Neural cell (in vitro differentiated cells): ENCODE results near the gene NXNL2. TPM values are rescaled to one million over a fixed set of nuclear protein-coding genes. Genes with fewer than 3 reads are reported as not detected.

Source experiments
- H2AFZ ChIP-seq: fragments of 200-600, 300-800 bp; sonication (generic), shearing (Covaris generic); 2 replicates; pipeline ENCODE4 v1.6.0; 2014; ENCODE audit warnings: low read depth, mild to moderate bottlenecking, antibody characterized with exemption, low read length, moderate library complexity
- H3F3A ChIP-seq: fragments of 200-600 bp; shearing (Covaris generic); 2 replicates; pipeline ENCODE4 v1.6.1; 2016; ENCODE audit warnings: mild to moderate bottlenecking, moderate library complexity, mixed read lengths, antibody characterized with exemption, low read length; ENCODE audit not compliant: insufficient read depth, poor library complexity, severe bottlenecking
- H3K27ac ChIP-seq: fragments of 200-600, 300-800 bp; sonication (generic), shearing (Covaris generic); 2 replicates; pipeline ENCODE4 v1.5.1; 2014; ENCODE audit warnings: mild to moderate bottlenecking, low read length, moderate library complexity
- H3K27me3 ChIP-seq: fragments of 300-800, 200-600 bp; sonication (generic), shearing (Covaris generic); 2 replicates; pipeline ENCODE4 v1.6.0; 2014; ENCODE audit warnings: mild to moderate bottlenecking, low read depth, low read length, moderate library complexity; ENCODE audit not compliant: insufficient read depth
- H3K36me3 ChIP-seq: fragments of 300-800, 200-600 bp; sonication (generic), shearing (Covaris generic); 2 replicates; pipeline ENCODE4 v1.5.1; 2014; ENCODE audit warnings: mild to moderate bottlenecking, antibody characterized with exemption, low read length, moderate library complexity; ENCODE audit not compliant: insufficient read depth
- H3K4me2 ChIP-seq: fragments of 300-800, 200-600 bp; sonication (generic), shearing (Covaris generic); 2 replicates; pipeline ENCODE4 v1.6.0; 2014; ENCODE audit warnings: mild to moderate bottlenecking, low read length
- H3K4me3 ChIP-seq: fragments of 300-800, 200-600 bp; sonication (generic), shearing (Covaris generic); 2 replicates; pipeline ENCODE4 v1.5.1; 2014; ENCODE audit warnings: mild to moderate bottlenecking, low read length, moderate library complexity
- H3K79me2 ChIP-seq: fragments of 200-600 bp; shearing (Covaris generic); replicated peaks from 2 replicates; pipeline ENCODE4 v1.6.0; 2014; ENCODE audit warnings: mild to moderate bottlenecking, low read length, moderate library complexity; ENCODE audit not compliant: insufficient read depth
- H3K9ac ChIP-seq: fragments of 300-800, 200-600 bp; sonication (generic), shearing (Covaris generic); 2 replicates; pipeline ENCODE4 v1.6.1; 2016; ENCODE audit warnings: mild to moderate bottlenecking, low read length, mixed read lengths
- H3K9me2 ChIP-seq: fragments of 200-600 bp; shearing (Covaris generic); 2 replicates; pipeline ENCODE4 v1.6.1; 2016; ENCODE audit warnings: mild to moderate bottlenecking, low read length, mixed read lengths; ENCODE audit not compliant: insufficient read depth
- H3K9me3 ChIP-seq: fragments of 200-600, 300-800 bp; sonication (generic), shearing (Covaris generic); 2 replicates; pipeline ENCODE4 v1.6.1; 2016; ENCODE audit warnings: mild to moderate bottlenecking, mixed run types, low read length, moderate library complexity, mixed read lengths
- H4K20me1 ChIP-seq: fragments of 200-600 bp; shearing (Covaris generic); 2 replicates; pipeline ENCODE4 v1.6.1; 2016; ENCODE audit warnings: mild to moderate bottlenecking, mixed run types; ENCODE audit not compliant: insufficient read depth
- EP300 ChIP-seq: fragments of 450-650 bp; conservative IDR thresholded peaks from 2 replicates; pipeline ENCODE4 v1.6.1; 2014; ENCODE audit warnings: antibody characterized with exemption, mild to moderate bottlenecking, moderate library complexity; ENCODE audit not compliant: poor library complexity, severe bottlenecking
- EZH2 ChIP-seq: fragments of 200-600, 300-800 bp; shearing (Covaris generic), sonication (generic); IDR thresholded peaks from 2 replicates; pipeline ENCODE4 v1.6.1; 2014; ENCODE audit warnings: antibody characterized with exemption, low read length, borderline replicate concordance, mild to moderate bottlenecking; ENCODE audit not compliant: insufficient read depth, poor library complexity, severe bottlenecking
- MXI1 ChIP-seq: fragments of 450-650 bp; conservative IDR thresholded peaks from 2 replicates; pipeline ENCODE4 v1.6.1; 2014; ENCODE audit warnings: antibody characterized with exemption, mild to moderate bottlenecking; ENCODE audit not compliant: poor library complexity, severe bottlenecking
- POLR2AphosphoS5 ChIP-seq: IDR thresholded peaks from 2 replicates; pipeline ENCODE4 v1.6.1; 2012
- RAD21 ChIP-seq: fragments of 450-650 bp; conservative IDR thresholded peaks from 2 replicates; pipeline ENCODE4 v1.6.1; 2014; ENCODE audit warnings: antibody characterized with exemption, mild to moderate bottlenecking, moderate library complexity
- REST ChIP-seq: IDR thresholded peaks from 2 replicates; pipeline ENCODE4 v1.6.1; 2012; ENCODE audit warnings: borderline replicate concordance
- SMC3 ChIP-seq: fragments of 450-650 bp; conservative IDR thresholded peaks from 2 replicates; pipeline ENCODE4 v1.6.1; 2014; ENCODE audit warnings: antibody characterized with exemption, mild to moderate bottlenecking, moderate library complexity; ENCODE audit not compliant: poor library complexity
- TAF1 ChIP-seq: IDR thresholded peaks from 2 replicates; pipeline ENCODE4 v1.6.1; 2012; ENCODE audit warnings: low read depth
- polyA plus RNA-seq: library from polyadenylated mRNA; depleted of rRNA; stranded (reverse); fragments of >200 nt; gene quantifications from 2 replicates; pipeline ENCODE4 v1.2.3, GENCODE V29; 2014
- TF ChIP-seq, protein P1 (sequence below): fragments of 450-650 bp; IDR thresholded peaks from 2 replicates; pipeline ENCODE4 v1.5.1; 2014; ENCODE audit warnings: antibody characterized with exemption, mild to moderate bottlenecking, moderate library complexity; ENCODE audit not compliant: poor library complexity, severe bottlenecking

Gene NXNL2
- polyA plus RNA-seq, 1 donor from 2014 or later, result 0.51 TPM

GRCh38 chr9:88553350-88553749, 18.4 kb downstream of the NXNL2 start:
- Histone ChIP-seq H3K27ac (no peak overlapping the region), H3K9me2 (no peaks in the 10 kb centered on the region), H3K4me2 (no peak overlapping the region), H3K36me3 (no peaks in the 10 kb centered on the region), H2AFZ (no peak overlapping the region), H3K9ac (no peak overlapping the region), H3K79me2 (no peaks in the 10 kb centered on the region), H3K9me3 (no peaks in the 10 kb centered on the region), H3K4me3 (no peak overlapping the region), H4K20me1 (no peaks in the 10 kb centered on the region), H3K27me3 (no peaks in the 10 kb centered on the region), H3F3A (no peaks in the 10 kb centered on the region)
- TF ChIP-seq EZH2 (no peak), REST (no peak), POLR2AphosphoS5 (no peak), EP300 (no peak), MXI1 (no peak), RAD21 (no peak), TAF1 (no peak), SMC3 (no peak)
- TF ChIP-seq, protein P1, sequence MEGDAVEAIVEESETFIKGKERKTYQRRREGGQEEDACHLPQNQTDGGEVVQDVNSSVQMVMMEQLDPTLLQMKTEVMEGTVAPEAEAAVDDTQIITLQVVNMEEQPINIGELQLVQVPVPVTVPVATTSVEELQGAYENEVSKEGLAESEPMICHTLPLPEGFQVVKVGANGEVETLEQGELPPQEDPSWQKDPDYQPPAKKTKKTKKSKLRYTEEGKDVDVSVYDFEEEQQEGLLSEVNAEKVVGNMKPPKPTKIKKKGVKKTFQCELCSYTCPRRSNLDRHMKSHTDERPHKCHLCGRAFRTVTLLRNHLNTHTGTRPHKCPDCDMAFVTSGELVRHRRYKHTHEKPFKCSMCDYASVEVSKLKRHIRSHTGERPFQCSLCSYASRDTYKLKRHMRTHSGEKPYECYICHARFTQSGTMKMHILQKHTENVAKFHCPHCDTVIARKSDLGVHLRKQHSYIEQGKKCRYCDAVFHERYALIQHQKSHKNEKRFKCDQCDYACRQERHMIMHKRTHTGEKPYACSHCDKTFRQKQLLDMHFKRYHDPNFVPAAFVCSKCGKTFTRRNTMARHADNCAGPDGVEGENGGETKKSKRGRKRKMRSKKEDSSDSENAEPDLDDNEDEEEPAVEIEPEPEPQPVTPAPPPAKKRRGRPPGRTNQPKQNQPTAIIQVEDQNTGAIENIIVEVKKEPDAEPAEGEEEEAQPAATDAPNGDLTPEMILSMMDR, result no peak

- H3K27ac ChIP-seq, result no peak overlapping the region
Observed at GRCh38 chr9:88555268-88555980, 20.4 kb downstream of the NXNL2 start.

More at GRCh38 chr9:88555268-88555980, 20.4 kb downstream of the NXNL2 start:
- Histone ChIP-seq H3K27me3 (no peaks in the 10 kb centered on the region), H3K4me3 (no peak overlapping the region), H4K20me1 (no peaks in the 10 kb centered on the region), H3K9ac (no peak overlapping the region), H3K36me3 (no peaks in the 10 kb centered on the region), H3K9me2 (no peaks in the 10 kb centered on the region), H3K9me3 (no peaks in the 10 kb centered on the region), H3F3A (no peaks in the 10 kb centered on the region), H3K4me2 (no peak overlapping the region), H3K79me2 (no peaks in the 10 kb centered on the region), H2AFZ (no peak overlapping the region)
- TF ChIP-seq MXI1 (no peak), REST (no peak), EP300 (no peak), POLR2AphosphoS5 (no peak), RAD21 (no peak), TAF1 (no peak), EZH2 (no peak), SMC3 (no peak)
- TF ChIP-seq, protein P1, result no peak
